ENCODE results near the gene PADI3.
A peak's percentile ranks its signal among the peaks of the same experiment; 100 is the strongest.

The PADI3 gene

DNA sequence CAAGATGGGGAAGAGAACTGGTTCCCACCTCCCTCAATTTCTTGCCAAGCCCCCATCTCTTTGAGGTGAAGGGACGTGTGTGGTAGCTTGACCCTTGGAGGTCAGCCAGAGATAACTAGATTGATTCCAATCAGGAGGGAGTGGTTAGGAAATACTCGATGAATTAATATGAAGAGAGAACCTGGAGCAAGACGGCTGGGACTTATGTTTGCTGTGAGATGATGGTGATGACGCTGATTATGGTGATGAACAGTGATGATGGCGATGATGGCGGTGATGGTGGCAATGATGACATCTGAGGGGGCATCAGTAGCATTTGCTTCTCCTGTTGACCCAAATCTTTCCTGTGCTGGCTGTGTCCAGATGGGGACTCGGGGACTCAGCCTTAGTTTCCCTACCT lies 43.2 kb upstream of the PADI3 start:
- TF ChIP-seq, protein P1, sequence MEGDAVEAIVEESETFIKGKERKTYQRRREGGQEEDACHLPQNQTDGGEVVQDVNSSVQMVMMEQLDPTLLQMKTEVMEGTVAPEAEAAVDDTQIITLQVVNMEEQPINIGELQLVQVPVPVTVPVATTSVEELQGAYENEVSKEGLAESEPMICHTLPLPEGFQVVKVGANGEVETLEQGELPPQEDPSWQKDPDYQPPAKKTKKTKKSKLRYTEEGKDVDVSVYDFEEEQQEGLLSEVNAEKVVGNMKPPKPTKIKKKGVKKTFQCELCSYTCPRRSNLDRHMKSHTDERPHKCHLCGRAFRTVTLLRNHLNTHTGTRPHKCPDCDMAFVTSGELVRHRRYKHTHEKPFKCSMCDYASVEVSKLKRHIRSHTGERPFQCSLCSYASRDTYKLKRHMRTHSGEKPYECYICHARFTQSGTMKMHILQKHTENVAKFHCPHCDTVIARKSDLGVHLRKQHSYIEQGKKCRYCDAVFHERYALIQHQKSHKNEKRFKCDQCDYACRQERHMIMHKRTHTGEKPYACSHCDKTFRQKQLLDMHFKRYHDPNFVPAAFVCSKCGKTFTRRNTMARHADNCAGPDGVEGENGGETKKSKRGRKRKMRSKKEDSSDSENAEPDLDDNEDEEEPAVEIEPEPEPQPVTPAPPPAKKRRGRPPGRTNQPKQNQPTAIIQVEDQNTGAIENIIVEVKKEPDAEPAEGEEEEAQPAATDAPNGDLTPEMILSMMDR (IDR thresholded peaks at IDR 0.05; ENCODE audit: extremely low read depth, missing control alignments): no peak
- no peak for DNase-seq (ENCODE audit: low spot score)

DNA sequence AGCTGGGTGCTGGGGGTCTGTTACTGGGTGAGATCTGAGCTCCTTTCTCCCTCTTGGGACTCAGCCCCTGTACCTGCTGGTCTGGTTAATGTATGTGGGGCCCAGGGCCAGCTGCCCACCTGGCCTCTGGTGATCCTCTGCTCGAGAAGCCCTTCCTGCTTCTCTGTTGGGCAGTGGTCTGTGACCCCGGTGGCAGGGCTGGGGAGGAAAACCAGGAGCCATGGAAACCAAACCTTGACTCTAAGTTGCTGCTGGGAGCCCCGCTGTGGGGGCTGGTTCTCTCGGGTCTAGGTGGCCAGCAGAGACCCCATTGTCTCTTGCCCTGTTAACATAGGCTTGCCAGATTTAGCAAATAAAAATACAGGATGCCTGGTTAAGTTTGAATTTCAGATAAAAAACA lies 42.7 kb upstream of the PADI3 start:
- DNase-seq (ENCODE audit: low spot score): no peak
- TF ChIP-seq, protein P1 (IDR thresholded peaks at IDR 0.05; ENCODE audit: extremely low read depth, missing control alignments): no peak

GRCh38 chr1:17207046-17207445 lies 41.9 kb upstream of the PADI3 start:
- DNase-seq (ENCODE audit: low spot score): peak; percentile 46
- TF ChIP-seq, protein P1 (IDR thresholded peaks at IDR 0.05; ENCODE audit: extremely low read depth, missing control alignments): no peak

DNA sequence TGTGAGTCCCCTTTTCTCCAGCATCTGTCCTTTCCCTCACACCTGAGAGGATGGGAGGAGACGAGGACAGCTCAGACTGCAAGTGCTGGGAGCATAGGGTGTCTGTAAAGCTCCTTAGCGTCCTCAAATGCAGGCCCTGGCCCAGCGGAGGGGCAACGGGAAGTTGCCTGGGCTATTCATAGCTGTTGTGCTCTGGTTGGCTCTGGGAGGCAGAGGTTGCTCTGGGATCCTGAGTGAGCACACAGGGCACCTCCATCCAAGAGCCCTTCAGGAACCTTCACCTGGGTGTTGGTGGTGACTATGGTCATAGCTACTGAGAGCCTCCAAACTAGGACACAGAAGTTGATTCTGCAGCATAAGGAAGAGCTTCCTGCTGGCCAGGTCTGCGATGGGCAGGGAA lies 41.4 kb upstream of the PADI3 start:
- DNase-seq (ENCODE audit: low spot score): no peak
- TF ChIP-seq, protein P1 (IDR thresholded peaks at IDR 0.05; ENCODE audit: extremely low read depth, missing control alignments): no peak

DNA sequence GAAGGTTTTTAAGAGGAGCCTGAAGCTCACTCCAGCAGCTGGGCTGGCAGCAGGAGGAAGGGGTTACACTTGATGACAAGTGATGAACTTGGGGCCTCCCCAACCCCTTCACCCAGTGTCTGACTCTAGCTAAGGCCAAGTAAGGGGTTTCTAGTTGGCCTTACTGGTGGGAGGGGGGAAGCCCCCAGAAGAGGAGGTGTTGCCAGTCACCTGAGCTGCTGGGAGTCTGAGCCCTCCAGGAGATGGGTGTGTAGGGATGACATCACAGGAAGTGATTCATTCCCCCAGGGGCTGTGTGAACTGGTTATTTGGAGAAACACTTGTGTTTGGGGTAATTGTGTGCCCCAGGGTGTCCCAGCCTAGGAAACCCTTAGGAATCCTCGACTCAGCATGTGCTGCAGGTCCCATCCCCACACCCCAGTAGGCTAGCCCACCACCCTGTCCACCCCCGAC lies 40.9 kb upstream of the PADI3 start:
- DNase-seq (ENCODE audit: low spot score): peak; percentile 69
- TF ChIP-seq, protein P1 (IDR thresholded peaks at IDR 0.05; ENCODE audit: extremely low read depth, missing control alignments): no peak

- TF ChIP-seq, protein P1 (IDR thresholded peaks at IDR 0.05; ENCODE audit: extremely low read depth, missing control alignments): no peak
- no peak for DNase-seq (ENCODE audit: low spot score)
These were observed 40.4 kb upstream of the PADI3 start for GRCh38 chr1:17208546-17208945.

DNA sequence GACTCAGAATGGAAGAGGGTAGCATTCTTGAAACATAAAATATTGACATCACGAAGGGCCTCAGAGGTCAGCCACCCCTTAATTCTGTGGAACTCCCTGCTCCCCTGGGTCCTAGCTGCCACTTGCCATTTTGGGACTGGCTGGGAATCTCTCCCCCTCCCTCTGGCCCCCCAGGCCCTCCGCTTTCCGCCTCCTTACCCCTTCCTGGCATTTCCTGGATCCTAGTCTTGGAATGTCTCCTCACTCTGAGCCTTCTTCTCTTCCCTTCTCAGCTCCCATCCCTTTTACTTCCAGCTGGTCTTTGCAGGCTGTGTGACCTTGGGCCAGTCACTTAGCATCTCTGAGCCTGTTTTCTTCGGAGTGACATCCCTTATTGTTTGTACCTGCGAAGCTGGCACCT lies 39.5 kb upstream of the PADI3 start:
- TF ChIP-seq, protein P1 (IDR thresholded peaks at IDR 0.05; ENCODE audit: extremely low read depth, missing control alignments): no peak
- DNase-seq (ENCODE audit: low spot score): no peak
